Astrocyte of the spinal cord (primary cell): ENCODE results near the gene MYO1H.

ENCODE experiments used
- DNase-seq: peaks from one replicate; pipeline ENCODE4 v3.0.0; 2011; ENCODE audit warnings: low read depth, low spot score
- H3K4me3 ChIP-seq: 2 replicates; pipeline ENCODE4 v1.5.1; 2011; ENCODE audit warnings: low read depth, mild to moderate bottlenecking, low read length, moderate library complexity
- CTCF ChIP-seq: IDR thresholded peaks from 2 replicates; pipeline ENCODE4 v1.5.1; 2012; ENCODE audit warnings: low read depth, mild to moderate bottlenecking, low read length, inconsistent platforms
- in situ Hi-C: cut with HindIII; loops from 2 replicates; pipeline ENCODE4 v1.10.0; 2017; ENCODE audit warnings: low sequenced_read_pairs

MYO1H gene

GRCh38 chr12:109449845-109450532 is 102.3 kb downstream of the MYO1H start:
- in situ Hi-C loops: no loop called here

GRCh38 chr12:109450980-109451379 is 103.3 kb downstream of the MYO1H start:
- no peak overlapping the region for H3K4me3 ChIP-seq
- in situ Hi-C loops: no loop called here
- TF ChIP-seq CTCF: no peak
- no peak for DNase-seq

More at GRCh38 chr12:109449845-109450532, 102.3 kb downstream of the MYO1H start:
- TF ChIP-seq CTCF: peak; percentile 13
- no peak overlapping the region for H3K4me3 ChIP-seq
- no peak for DNase-seq

- in situ Hi-C loops: no loop called here
- no peak for DNase-seq
- TF ChIP-seq CTCF: no peak
- H3K4me3 ChIP-seq: no peak overlapping the region
These were observed 103.7 kb downstream of the MYO1H start for GRCh38 chr12:109451400-109451799.

- no peak for TF ChIP-seq CTCF
- no peak for DNase-seq
- in situ Hi-C loops: no loop called here
- H3K4me3 ChIP-seq: no peak overlapping the region
These were observed 104.8 kb downstream of the MYO1H start for GRCh38 chr12:109452489-109452888.

- H3K4me3 ChIP-seq: no peak overlapping the region
- DNase-seq: no peak
- TF ChIP-seq CTCF: no peak
- in situ Hi-C loops: no loop called here
These were observed 108.0 kb downstream of the MYO1H start for GRCh38 chr12:109455706-109456105.

- DNase-seq: peak; percentile 66
- TF ChIP-seq CTCF: no peak
- in situ Hi-C loops: no loop called here
- no peak overlapping the region for H3K4me3 ChIP-seq
These were observed 110.4 kb downstream of the MYO1H start for GRCh38 chr12:109458086-109458485.
